NK-92 treated with Interleukin-12 subunit alpha and Interleukin-12 subunit beta, amount 100 ng/mL, for 24 hours (cell line): ENCODE measurements around the gene EML5.
"Not testable (repeated sequence)": the region's sequence is repeated elsewhere in the genome, so short reads cannot be mapped to it uniquely, and the experiment has no call there.

Source experiments
- DNase-seq: peaks from one replicate; lab custom pipeline; 2025; lab: John Stamatoyannopoulos, UW

EML5 gene

GRCh38 chr14:88802596-88802995, 9.8 kb upstream of the EML5 start:
- no peak for DNase-seq

GRCh38 chr14:88799522-88799921, 6.8 kb upstream of the EML5 start:
- DNase-seq: no peak

- DNase-seq: no peak
Measured at GRCh38 chr14:88798156-88798555, 5.4 kb upstream of the EML5 start.

GRCh38 chr14:88793259-88793625, 489 bp upstream of the EML5 start:
- no peak for DNase-seq

- no peak for DNase-seq
Measured at GRCh38 chr14:88791629-88792472, 902 bp downstream of the EML5 start.

- no peak for DNase-seq
Measured at GRCh38 chr14:88791252-88791621, 1.5 kb downstream of the EML5 start.

GRCh38 chr14:88790501-88791251, 2.1 kb downstream of the EML5 start:
- no peak for DNase-seq

GRCh38 chr14:88789573-88789972, 3.2 kb downstream of the EML5 start:
- DNase-seq: not testable (repeated sequence)

- no peak for DNase-seq
Measured at GRCh38 chr14:88786715-88787114, 6.0 kb downstream of the EML5 start.

- no peak for DNase-seq
Measured at GRCh38 chr14:88785911-88786310, 6.8 kb downstream of the EML5 start.

- DNase-seq: no peak
Measured at GRCh38 chr14:88775532-88775931, 17.2 kb downstream of the EML5 start.

- DNase-seq: no peak
Measured at GRCh38 chr14:88770736-88771135, 22.0 kb downstream of the EML5 start.

- no peak for DNase-seq
Measured at GRCh38 chr14:88765130-88765529, 27.6 kb downstream of the EML5 start.

GRCh38 chr14:88753873-88754272, 38.9 kb downstream of the EML5 start:
- no peak for DNase-seq

GRCh38 chr14:88750945-88751344, 41.8 kb downstream of the EML5 start:
- no peak for DNase-seq

- no peak for DNase-seq
Measured at GRCh38 chr14:88750413-88750812, 42.3 kb downstream of the EML5 start.

GRCh38 chr14:88749139-88749538, 43.6 kb downstream of the EML5 start:
- DNase-seq: no peak

- DNase-seq: no peak
Measured at GRCh38 chr14:88748288-88748687, 44.5 kb downstream of the EML5 start.

GRCh38 chr14:88746052-88746451, 46.7 kb downstream of the EML5 start:
- DNase-seq: no peak

GRCh38 chr14:88737245-88737644, 55.5 kb downstream of the EML5 start:
- no peak for DNase-seq

GRCh38 chr14:88733121-88733520, 59.6 kb downstream of the EML5 start:
- DNase-seq: no peak

GRCh38 chr14:88729159-88729558, 63.6 kb downstream of the EML5 start:
- DNase-seq: no peak

GRCh38 chr14:88727057-88727456, 65.7 kb downstream of the EML5 start:
- DNase-seq: no peak

GRCh38 chr14:88710709-88711108, 82.0 kb downstream of the EML5 start:
- DNase-seq: no peak
